GM12892 (cell line): ENCODE results near the gene MSANTD2.

Source experiments
- POLR2A ChIP-seq: IDR thresholded peaks from 2 replicates; pipeline ENCODE4 v1.6.1; 2011; ENCODE audit warnings: low read depth, low read length, control low read depth
- POLR2AphosphoS5 ChIP-seq: IDR thresholded peaks from 2 replicates; pipeline ENCODE4 v1.6.1; 2011; ENCODE audit warnings: low read depth, low read length, control low read depth

GRCh38 chr11:124778281-124778680, 21.9 kb downstream of the MSANTD2 start:
- TF ChIP-seq POLR2AphosphoS5 (no peak), POLR2A (no peak)
